Glutamatergic neuron (in vitro differentiated cells): Measurements from ENCODE around the gene ZNF469. TPM values are rescaled to one million over a fixed set of nuclear protein-coding genes. Genes with fewer than 3 reads are reported as not detected.

ENCODE experiments used
- DNase-seq: peaks from one replicate; pipeline ENCODE4 v3.0.0; 2022
- H3K27ac Mint-ChIP-seq: one replicate; pipeline ENCODE4 v1.8.0; 2020; ENCODE audit warnings: mild to moderate bottlenecking, mixed read lengths, inconsistent platforms; ENCODE audit not compliant: unreplicated experiment
- H3K27me3 Mint-ChIP-seq: one replicate; pipeline ENCODE4 v1.8.0; 2020; ENCODE audit warnings: mild to moderate bottlenecking, moderate library complexity, mixed read lengths, inconsistent platforms; ENCODE audit not compliant: unreplicated experiment
- H3K36me3 Mint-ChIP-seq: one replicate; pipeline ENCODE4 v1.8.0; 2020; ENCODE audit warnings: mild to moderate bottlenecking, mixed read lengths, inconsistent platforms; ENCODE audit not compliant: unreplicated experiment
- H3K4me1 Mint-ChIP-seq: one replicate; pipeline ENCODE4 v1.8.0; 2020; ENCODE audit warnings: mild to moderate bottlenecking, low read depth, mixed read lengths, inconsistent platforms; ENCODE audit not compliant: unreplicated experiment
- H3K4me3 Mint-ChIP-seq: one replicate; pipeline ENCODE4 v1.8.0; 2020; ENCODE audit warnings: mild to moderate bottlenecking, mixed read lengths, inconsistent platforms; ENCODE audit not compliant: unreplicated experiment
- H3K9me3 Mint-ChIP-seq: one replicate; pipeline ENCODE4 v1.8.0; 2020; ENCODE audit warnings: mild to moderate bottlenecking, moderate library complexity, mixed read lengths, inconsistent platforms; ENCODE audit not compliant: unreplicated experiment
- CTCF ChIP-seq: fragments of 200-600 bp; sonication (generic); IDR thresholded peaks from one replicate; pipeline ENCODE4 v1.5.0; 2021; ENCODE audit not compliant: partially characterized antibody, unreplicated experiment
- total RNA-seq: library from RNA; stranded (reverse); fragmentation: NEBNext Ultra II Directional; extraction: Animal tissue kit (Norgen Biotek cat#: 25700); gene quantifications from one replicate; pipeline ENCODE4 v1.2.1, GENCODE V29; 2021; ENCODE audit not compliant: unreplicated experiment

The ZNF469 gene
- total RNA-seq, 1 donor from 2014 or later = 0.56 TPM

GRCh38 chr16:88383401-88384221 is 852 bp downstream of the ZNF469 start:
- no peak for TF ChIP-seq CTCF
- no peaks in the 10 kb centered on the region for H3K4me1 Mint-ChIP-seq
- peaks cover 4% of the 10 kb centered on the region for H3K9me3 Mint-ChIP-seq
- H3K27me3 Mint-ChIP-seq = peaks cover 4% of the 10 kb centered on the region
- H3K27ac Mint-ChIP-seq = no peak overlapping the region
- no peaks in the 10 kb centered on the region for H3K36me3 Mint-ChIP-seq
- H3K4me3 Mint-ChIP-seq = no peak overlapping the region
- peak; percentile 56 for DNase-seq

- no peaks in the 10 kb centered on the region for H3K4me1 Mint-ChIP-seq
- no peak for TF ChIP-seq CTCF
- peak; percentile 18 for DNase-seq
- no peaks in the 10 kb centered on the region for H3K36me3 Mint-ChIP-seq
- H3K27me3 Mint-ChIP-seq = peaks cover 9% of the 10 kb centered on the region
- peaks cover 5% of the 10 kb centered on the region for H3K9me3 Mint-ChIP-seq
- no peak overlapping the region for H3K4me3 Mint-ChIP-seq
- no peak overlapping the region for H3K27ac Mint-ChIP-seq
Measured at GRCh38 chr16:88384222-88385111, 1.7 kb downstream of the ZNF469 start.

GRCh38 chr16:88385112-88385594 is 2.4 kb downstream of the ZNF469 start:
- H3K4me1 Mint-ChIP-seq = peaks cover 1% of the 10 kb centered on the region
- peaks cover 9% of the 10 kb centered on the region for H3K27me3 Mint-ChIP-seq
- H3K36me3 Mint-ChIP-seq = no peaks in the 10 kb centered on the region
- H3K9me3 Mint-ChIP-seq = peaks cover 5% of the 10 kb centered on the region
- H3K4me3 Mint-ChIP-seq = no peak overlapping the region
- no peak overlapping the region for H3K27ac Mint-ChIP-seq
- TF ChIP-seq CTCF = no peak
- DNase-seq = no peak

GRCh38 chr16:88385831-88386815 is 3.4 kb downstream of the ZNF469 start:
- peaks cover 7% of the 10 kb centered on the region for H3K4me1 Mint-ChIP-seq
- DNase-seq = peak; percentile 13
- H3K9me3 Mint-ChIP-seq = peaks cover 5% of the 10 kb centered on the region
- no peaks in the 10 kb centered on the region for H3K36me3 Mint-ChIP-seq
- no peak for TF ChIP-seq CTCF
- peaks cover 12% of the 10 kb centered on the region for H3K27me3 Mint-ChIP-seq
- no peak overlapping the region for H3K27ac Mint-ChIP-seq
- H3K4me3 Mint-ChIP-seq = no peak overlapping the region
